Stimulated activated CD8-positive, alpha-beta memory T cell treated with anti-CD3 and anti-CD28 coated beads, Interleukin-15, amount 100 ng/mL, for 48 hours (primary cell): ENCODE measurements around the gene OR3A3.

Experiments used
- DNase-seq, 2 donors: peaks; one replicate each; pipeline ENCODE4 v3.0.0-alpha.2; 2020; ENCODE audit warnings: low read depth in 2 of 2

The OR3A3 gene

DNA sequence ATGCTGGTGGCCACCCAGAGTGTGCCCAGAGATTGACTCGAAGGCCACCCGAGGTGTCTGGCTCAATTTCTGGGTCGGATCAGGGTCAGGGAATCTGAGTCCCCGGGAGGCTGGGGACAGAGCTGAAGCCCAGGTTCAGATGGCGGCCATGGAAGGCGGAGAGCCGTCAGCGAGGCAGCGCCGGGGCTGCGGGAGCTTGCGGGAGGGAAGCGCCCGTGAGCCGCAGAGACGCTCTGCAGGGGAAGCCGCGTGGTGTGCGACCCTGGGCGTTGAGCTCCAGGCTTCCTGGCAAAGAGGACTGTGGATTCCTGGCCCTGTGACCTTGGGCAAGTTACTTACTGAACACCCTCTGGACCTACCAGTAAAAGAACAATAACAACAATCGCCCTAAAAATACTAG, 61.0 kb downstream of the OR3A3 start:
- DNase-seq = no peak
